ENCODE measurements around the gene LRRC28.
"Not testable (repeated sequence)": the region's sequence is repeated elsewhere in the genome, so short reads cannot be mapped to it uniquely, and the experiment has no call there.

The LRRC28 gene

GRCh38 chr15:99228120-99228770 is 23.0 kb upstream of the LRRC28 start:
- Histone ChIP-seq H3K36me3 (ENCODE audit: control insufficient read depth, insufficient read depth, low read length) (peaks cover 2% of the 10 kb centered on the region; the same call in 1 of the 2 replicates), H3K4me3 (ENCODE audit: low read length) (no peak overlapping the region), H3K27me3 (ENCODE audit: control insufficient read depth, insufficient read depth, low read length) (no peaks in the 10 kb centered on the region), H3K27ac (ENCODE audit: low read length) (no peak overlapping the region), H3K9me3 (ENCODE audit: control insufficient read depth, insufficient read depth, low read length) (no peaks in the 10 kb centered on the region), H3K4me1 (ENCODE audit: control insufficient read depth, insufficient read depth, low read length) (no peaks in the 10 kb centered on the region)
- no CpG with 5 or more reads among the region's 3 CpGs for WGBS (ENCODE audit: insufficient coverage, insufficient read length)
- DNase-seq (ENCODE audit: low read depth, low spot score) = no peak

GRCh38 chr15:99230867-99231266 is 20.4 kb upstream of the LRRC28 start:
- no CpG with 5 or more reads among the region's 4 CpGs for WGBS (ENCODE audit: insufficient coverage, insufficient read length)
- Histone ChIP-seq H3K27ac (ENCODE audit: low read length) (no peak overlapping the region), H3K4me1 (ENCODE audit: control insufficient read depth, insufficient read depth, low read length) (no peaks in the 10 kb centered on the region), H3K4me3 (ENCODE audit: low read length) (no peak overlapping the region), H3K36me3 (ENCODE audit: control insufficient read depth, insufficient read depth, low read length) (no peaks in the 10 kb centered on the region), H3K27me3 (ENCODE audit: control insufficient read depth, insufficient read depth, low read length) (no peaks in the 10 kb centered on the region), H3K9me3 (ENCODE audit: control insufficient read depth, insufficient read depth, low read length) (no peaks in the 10 kb centered on the region)
- no peak for DNase-seq (ENCODE audit: low read depth, low spot score)

- Histone ChIP-seq H3K27me3 (ENCODE audit: control insufficient read depth, insufficient read depth, low read length) (no peaks in the 10 kb centered on the region), H3K9me3 (ENCODE audit: control insufficient read depth, insufficient read depth, low read length) (no peaks in the 10 kb centered on the region), H3K4me1 (ENCODE audit: control insufficient read depth, insufficient read depth, low read length) (no peaks in the 10 kb centered on the region), H3K36me3 (ENCODE audit: control insufficient read depth, insufficient read depth, low read length) (no peaks in the 10 kb centered on the region), H3K4me3 (ENCODE audit: low read length) (no peak overlapping the region), H3K27ac (ENCODE audit: low read length) (no peak overlapping the region)
- no CpG with 5 or more reads among the region's 2 CpGs for WGBS (ENCODE audit: insufficient coverage, insufficient read length)
- no peak for DNase-seq (ENCODE audit: low read depth, low spot score)
These were observed 18.5 kb upstream of the LRRC28 start for GRCh38 chr15:99232740-99233139.

DNA sequence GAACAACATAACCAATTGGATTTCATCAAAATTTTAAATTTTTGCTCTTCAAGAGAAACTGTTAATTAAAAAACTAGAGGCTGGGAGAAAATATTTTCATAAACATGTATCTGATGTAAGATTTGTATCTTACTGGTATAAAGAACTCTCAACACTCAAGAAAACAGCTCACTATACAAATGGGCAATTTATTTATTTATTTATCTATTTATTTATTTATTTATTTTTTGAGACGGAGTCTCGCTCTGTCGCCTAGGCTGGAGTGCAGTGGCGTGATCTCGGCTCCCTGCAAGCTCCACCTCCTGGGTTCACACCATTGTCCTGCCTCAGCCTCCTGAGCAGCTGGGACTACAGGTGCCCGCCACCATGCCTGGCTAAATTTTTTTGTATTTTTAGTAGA is 17.1 kb upstream of the LRRC28 start:
- DNase-seq (ENCODE audit: low read depth, low spot score); H3K4me1 ChIP-seq (ENCODE audit: control insufficient read depth, insufficient read depth, low read length): not testable (repeated sequence)

GRCh38 chr15:99238849-99239248 is 12.4 kb upstream of the LRRC28 start:
- Histone ChIP-seq H3K27ac (ENCODE audit: low read length) (no peak overlapping the region), H3K27me3 (ENCODE audit: control insufficient read depth, insufficient read depth, low read length) (no peaks in the 10 kb centered on the region), H3K4me3 (ENCODE audit: low read length) (no peak overlapping the region), H3K9me3 (ENCODE audit: control insufficient read depth, insufficient read depth, low read length) (no peaks in the 10 kb centered on the region), H3K4me1 (ENCODE audit: control insufficient read depth, insufficient read depth, low read length) (no peaks in the 10 kb centered on the region), H3K36me3 (ENCODE audit: control insufficient read depth, insufficient read depth, low read length) (no peaks in the 10 kb centered on the region)
- no CpG with 5 or more reads among the region's 3 CpGs for WGBS (ENCODE audit: insufficient coverage, insufficient read length)
- no peak for DNase-seq (ENCODE audit: low read depth, low spot score)

More for the DNA sequence above, 17.1 kb upstream of the LRRC28 start:
- no CpG with 5 or more reads among the region's 6 CpGs for WGBS (ENCODE audit: insufficient coverage, insufficient read length)
- not testable (repeated sequence) for H3K36me3 ChIP-seq (ENCODE audit: control insufficient read depth, insufficient read depth, low read length); H3K27me3 ChIP-seq (ENCODE audit: control insufficient read depth, insufficient read depth, low read length); H3K9me3 ChIP-seq (ENCODE audit: control insufficient read depth, insufficient read depth, low read length); H3K4me3 ChIP-seq (ENCODE audit: low read length); H3K27ac ChIP-seq (ENCODE audit: low read length)

DNA sequence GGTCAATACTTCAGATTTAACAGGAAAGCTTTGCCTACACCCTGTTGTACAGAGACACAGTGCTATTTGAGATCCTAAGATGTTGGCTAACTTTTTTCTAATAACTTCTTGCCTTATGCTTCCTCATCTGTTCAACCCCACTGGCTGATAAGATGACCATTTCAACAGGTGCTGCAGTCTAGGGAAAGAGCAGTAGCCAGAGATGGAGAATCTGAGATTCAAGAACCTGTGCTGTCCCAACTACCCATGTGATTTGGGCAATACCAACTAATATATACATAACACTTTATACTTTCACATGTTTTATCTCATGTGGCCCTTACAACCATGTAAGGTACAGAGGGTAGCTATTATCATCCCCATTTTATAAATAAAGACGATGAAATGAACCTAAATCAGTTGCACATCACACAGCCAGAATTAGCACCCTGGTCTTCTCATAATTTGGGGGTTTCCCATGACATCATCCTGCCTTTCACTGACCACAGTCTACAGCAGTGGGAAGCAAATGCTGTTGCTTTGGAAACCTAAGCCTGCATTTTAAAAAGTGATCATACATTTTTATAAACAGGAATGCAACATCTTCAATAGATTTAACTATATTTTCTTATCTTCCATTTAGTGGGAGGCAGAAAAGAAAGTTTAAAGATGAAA is 11.6 kb upstream of the LRRC28 start:
- Histone ChIP-seq H3K27me3 (ENCODE audit: control insufficient read depth, insufficient read depth, low read length) (no peaks in the 10 kb centered on the region), H3K27ac (ENCODE audit: low read length) (no peak overlapping the region), H3K4me1 (ENCODE audit: control insufficient read depth, insufficient read depth, low read length) (no peaks in the 10 kb centered on the region), H3K4me3 (ENCODE audit: low read length) (no peak overlapping the region), H3K36me3 (ENCODE audit: control insufficient read depth, insufficient read depth, low read length) (no peaks in the 10 kb centered on the region), H3K9me3 (ENCODE audit: control insufficient read depth, insufficient read depth, low read length) (no peaks in the 10 kb centered on the region)
- no CpG with 5 or more reads among the region's 1 CpG for WGBS (ENCODE audit: insufficient coverage, insufficient read length)
- no peak for DNase-seq (ENCODE audit: low read depth, low spot score)

- Histone ChIP-seq H3K4me3 (ENCODE audit: low read length) (no peak overlapping the region), H3K27me3 (ENCODE audit: control insufficient read depth, insufficient read depth, low read length) (no peaks in the 10 kb centered on the region), H3K9me3 (ENCODE audit: control insufficient read depth, insufficient read depth, low read length) (no peaks in the 10 kb centered on the region), H3K36me3 (ENCODE audit: control insufficient read depth, insufficient read depth, low read length) (no peaks in the 10 kb centered on the region), H3K4me1 (ENCODE audit: control insufficient read depth, insufficient read depth, low read length) (no peaks in the 10 kb centered on the region), H3K27ac (ENCODE audit: low read length) (no peak overlapping the region)
- no CpG with 5 or more reads among the region's 9 CpGs for WGBS (ENCODE audit: insufficient coverage, insufficient read length)
- DNase-seq (ENCODE audit: low read depth, low spot score) = no peak
These were observed 9.5 kb upstream of the LRRC28 start for GRCh38 chr15:99241752-99242151.

DNA sequence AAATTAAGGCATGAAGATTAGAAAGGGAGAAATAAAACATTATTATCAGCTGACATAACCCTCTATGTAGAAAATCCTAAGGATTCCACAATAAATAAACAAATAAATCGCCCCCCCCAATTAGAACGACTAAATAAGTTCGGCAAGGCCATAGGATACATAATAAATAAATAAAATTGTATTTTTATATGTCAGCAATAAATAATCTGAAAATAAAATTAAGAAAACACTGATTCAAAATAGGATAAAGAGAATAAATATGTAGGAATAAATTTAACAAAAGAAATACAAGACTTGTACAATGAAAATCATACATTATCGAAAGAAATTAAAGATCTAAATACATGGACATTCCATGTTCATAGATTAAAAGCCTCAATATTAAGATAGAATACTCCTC is 7.0 kb upstream of the LRRC28 start:
- no peaks in the 10 kb centered on the region for H3K4me1 ChIP-seq (ENCODE audit: control insufficient read depth, insufficient read depth, low read length)
- no CpG with 5 or more reads among the region's 4 CpGs for WGBS (ENCODE audit: insufficient coverage, insufficient read length)
- no peak for DNase-seq (ENCODE audit: low read depth, low spot score)
- H3K4me3 ChIP-seq (ENCODE audit: low read length) = no peak overlapping the region
- no peaks in the 10 kb centered on the region for H3K27me3 ChIP-seq (ENCODE audit: control insufficient read depth, insufficient read depth, low read length)
- no peaks in the 10 kb centered on the region for H3K9me3 ChIP-seq (ENCODE audit: control insufficient read depth, insufficient read depth, low read length)
- H3K27ac ChIP-seq (ENCODE audit: low read length) = no peak overlapping the region
- no peaks in the 10 kb centered on the region for H3K36me3 ChIP-seq (ENCODE audit: control insufficient read depth, insufficient read depth, low read length)

- no peaks in the 10 kb centered on the region for H3K9me3 ChIP-seq (ENCODE audit: control insufficient read depth, insufficient read depth, low read length)
- no CpG with 5 or more reads among the region's 3 CpGs for WGBS (ENCODE audit: insufficient coverage, insufficient read length)
- DNase-seq (ENCODE audit: low read depth, low spot score) = no peak
- H3K27ac ChIP-seq (ENCODE audit: low read length) = no peak overlapping the region
- H3K27me3 ChIP-seq (ENCODE audit: control insufficient read depth, insufficient read depth, low read length) = no peaks in the 10 kb centered on the region
- no peaks in the 10 kb centered on the region for H3K4me1 ChIP-seq (ENCODE audit: control insufficient read depth, insufficient read depth, low read length)
- no peaks in the 10 kb centered on the region for H3K36me3 ChIP-seq (ENCODE audit: control insufficient read depth, insufficient read depth, low read length)
- no peak overlapping the region for H3K4me3 ChIP-seq (ENCODE audit: low read length)
These were observed 4.2 kb upstream of the LRRC28 start for GRCh38 chr15:99247062-99247461.

DNA sequence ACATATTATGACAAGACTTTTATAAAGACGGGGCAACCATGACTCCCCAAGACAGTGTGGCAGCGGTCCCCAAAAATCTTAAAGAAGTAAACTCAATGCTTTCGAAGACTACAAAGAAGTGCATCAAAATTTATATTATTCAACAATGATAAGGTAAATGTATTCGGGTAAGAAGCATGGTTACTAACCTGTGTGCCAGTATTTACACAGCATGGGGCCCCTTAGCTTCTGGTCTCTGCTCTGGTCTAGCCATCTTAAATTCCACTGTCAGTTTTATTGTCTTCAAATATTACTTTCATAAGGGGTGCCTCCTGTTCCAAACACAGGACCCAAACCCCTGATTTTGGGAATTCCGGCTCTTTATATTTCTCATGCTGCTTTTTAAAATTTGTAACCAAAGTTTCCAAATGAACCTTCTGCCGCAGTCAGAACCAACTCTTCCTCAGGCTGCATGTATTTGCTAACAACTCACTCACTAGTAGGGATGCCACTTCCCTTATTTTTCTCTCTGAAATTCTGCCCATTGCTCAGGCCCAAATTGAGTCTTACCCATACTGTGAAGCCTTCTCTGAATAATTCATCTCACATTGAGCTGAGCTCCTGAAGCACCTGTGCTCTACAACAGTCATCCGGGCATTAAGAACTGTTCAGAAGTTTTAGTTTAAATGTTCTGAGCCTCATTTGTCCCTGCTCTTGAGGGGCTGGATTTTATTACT is 3.1 kb upstream of the LRRC28 start:
- DNase-seq (ENCODE audit: low read depth, low spot score) = no peak
- WGBS (ENCODE audit: insufficient coverage, insufficient read length) = no CpG with 5 or more reads among the region's 7 CpGs
- Histone ChIP-seq H3K27ac (ENCODE audit: low read length) (no peak overlapping the region), H3K4me1 (ENCODE audit: control insufficient read depth, insufficient read depth, low read length) (no peaks in the 10 kb centered on the region), H3K36me3 (ENCODE audit: control insufficient read depth, insufficient read depth, low read length) (no peaks in the 10 kb centered on the region), H3K27me3 (ENCODE audit: control insufficient read depth, insufficient read depth, low read length) (no peaks in the 10 kb centered on the region), H3K4me3 (ENCODE audit: low read length) (no peak overlapping the region), H3K9me3 (ENCODE audit: control insufficient read depth, insufficient read depth, low read length) (no peaks in the 10 kb centered on the region)

All from iPS DF 6.9 (cell line).